Breast epithelium (tissue), 3 donors: ENCODE results near the gene WWC2.

Source experiments
- CTCF ChIP-seq, 3 donors: fragments of 450-650 bp; IDR thresholded peaks; one replicate each; pipeline ENCODE4 v1.5.1; 2016 to 2017; ENCODE audit warnings: antibody characterized with exemption in 3 of 3, mild to moderate bottlenecking in 3 of 3, moderate library complexity in 3 of 3
- POLR2A ChIP-seq: fragments of 450-650 bp; IDR thresholded peaks from one replicate; pipeline ENCODE4 v1.6.1; 2016; ENCODE audit warnings: antibody characterized with exemption, mild to moderate bottlenecking, moderate library complexity

- TF ChIP-seq CTCF (IDR thresholded peaks at IDR 0.05) (no peak), POLR2A (no peak)
Measured at GRCh38 chr4:183080372-183081115, 18.5 kb upstream of the WWC2 start.
